SIG-M5 treated with dmso at 0.1 percent for 504 hours (cell line): Measurements from ENCODE around the gene CDAN1.

Experiments used
- DNase-seq: peaks from one replicate; lab custom pipeline; 2025; ENCODE audit not compliant: unreplicated experiment; lab: John Stamatoyannopoulos, UW

Gene CDAN1

DNA sequence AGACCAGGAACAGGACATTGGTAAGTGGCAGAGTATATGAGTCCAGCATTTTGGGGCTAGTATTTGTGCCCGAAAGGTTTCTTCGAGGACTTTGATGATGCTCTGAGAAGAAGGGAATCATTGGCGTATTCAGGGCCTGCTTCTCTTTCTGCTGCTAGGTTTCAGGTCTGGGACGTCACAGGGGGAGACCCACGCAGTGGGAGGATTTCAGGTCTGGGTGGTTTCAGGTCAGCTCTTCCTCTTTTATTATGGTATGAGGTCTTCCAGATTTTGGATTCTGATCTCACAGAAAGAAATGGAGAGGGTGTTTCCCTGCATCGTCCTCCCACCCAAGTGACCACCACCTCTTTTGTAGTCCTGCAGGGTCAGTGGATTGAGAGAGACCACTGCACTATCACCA, 62.5 kb downstream of the CDAN1 start:
- DNase-seq = no peak
